HG03066 (cell line): ENCODE results near the gene HMBS.
"Not testable (repeated sequence)": the region's sequence is repeated elsewhere in the genome, so short reads cannot be mapped to it uniquely, and the experiment has no call there.

ENCODE experiments used
- ATAC-seq: cut with Tn5 transposase; IDR thresholded peaks from one replicate; pipeline ENCODE4 v1.9.1; 2021; ENCODE audit warnings: low read depth; ENCODE audit not compliant: unreplicated experiment

HMBS gene

GRCh38 chr11:119100994-119101758, 16.5 kb downstream of the HMBS start:
- ATAC-seq: peak; percentile 19

- peak; percentile 72 for ATAC-seq
These were observed 17.2 kb downstream of the HMBS start, which contains the start of gene DPAGT1 for GRCh38 chr11:119101759-119102423. DPAGT1 (minus strand) TSS chr11:119101853; CDS start chr11:119101655, 198 bp downstream.

- not testable (repeated sequence) for ATAC-seq
These were observed 18.5 kb downstream of the HMBS start for GRCh38 chr11:119103161-119103664.

- no peak for ATAC-seq
These were observed 19.1 kb downstream of the HMBS start for GRCh38 chr11:119103793-119104192.

- peak; percentile 73 for ATAC-seq
These were observed 22.2 kb downstream of the HMBS start, which contains the start of gene C2CD2L for GRCh38 chr11:119106564-119107537. C2CD2L (plus strand) TSS chr11:119107344; CDS start chr11:119107742, 398 bp downstream.

- peak; percentile 26 for ATAC-seq
These were observed 23.0 kb downstream of the HMBS start for GRCh38 chr11:119107538-119108145.

GRCh38 chr11:119108146-119108856, 23.6 kb downstream of the HMBS start:
- no peak for ATAC-seq

- ATAC-seq: no peak
These were observed 24.2 kb downstream of the HMBS start for GRCh38 chr11:119108857-119109221.

GRCh38 chr11:119109843-119110242, 25.2 kb downstream of the HMBS start:
- ATAC-seq: no peak

- ATAC-seq: no peak
These were observed 25.8 kb downstream of the HMBS start for GRCh38 chr11:119110439-119110838.

GRCh38 chr11:119111361-119111925, 26.8 kb downstream of the HMBS start:
- ATAC-seq: no peak

GRCh38 chr11:119112314-119113020, 27.8 kb downstream of the HMBS start:
- ATAC-seq: no peak

DNA sequence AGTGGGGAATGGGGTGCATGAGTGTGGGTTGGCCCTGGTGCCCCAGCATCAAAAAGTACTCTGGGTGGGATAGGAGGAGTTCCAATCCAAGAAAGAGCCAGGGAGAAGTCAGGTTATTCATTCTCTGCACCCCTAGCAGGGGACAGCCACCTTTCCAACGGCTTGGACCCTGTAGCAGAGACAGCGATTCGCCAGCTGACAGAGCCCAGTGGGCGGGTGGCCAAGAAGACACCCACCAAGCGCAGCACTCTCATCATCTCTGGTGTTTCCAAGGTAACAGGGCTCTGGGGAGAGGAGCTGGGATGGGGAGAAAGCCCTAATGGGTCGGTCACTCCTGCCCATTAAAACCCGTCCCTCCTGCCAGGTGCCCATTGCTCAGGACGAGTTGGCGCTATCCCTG, 29.0 kb downstream of the HMBS start:
- ATAC-seq: no peak

DNA sequence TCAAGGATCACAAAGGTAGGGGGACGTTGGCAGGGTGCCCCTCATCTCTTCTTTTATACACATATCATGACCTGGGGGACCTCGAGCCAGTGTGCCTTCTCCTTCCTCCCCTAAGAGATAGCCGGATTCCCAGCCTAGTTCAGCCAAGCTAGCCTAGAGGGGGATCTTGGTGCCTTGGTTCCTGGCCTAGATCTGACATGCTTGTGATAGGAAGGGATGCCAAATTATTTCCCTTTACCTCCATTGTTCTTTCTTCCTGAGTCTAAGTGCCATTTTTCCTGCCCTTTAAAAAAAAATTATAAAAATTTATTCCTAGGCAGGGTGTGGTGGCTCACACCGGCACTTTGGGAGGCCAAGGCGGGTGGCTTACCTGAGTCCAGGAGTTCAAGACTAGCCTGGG, 29.7 kb downstream of the HMBS start:
- no peak for ATAC-seq

DNA sequence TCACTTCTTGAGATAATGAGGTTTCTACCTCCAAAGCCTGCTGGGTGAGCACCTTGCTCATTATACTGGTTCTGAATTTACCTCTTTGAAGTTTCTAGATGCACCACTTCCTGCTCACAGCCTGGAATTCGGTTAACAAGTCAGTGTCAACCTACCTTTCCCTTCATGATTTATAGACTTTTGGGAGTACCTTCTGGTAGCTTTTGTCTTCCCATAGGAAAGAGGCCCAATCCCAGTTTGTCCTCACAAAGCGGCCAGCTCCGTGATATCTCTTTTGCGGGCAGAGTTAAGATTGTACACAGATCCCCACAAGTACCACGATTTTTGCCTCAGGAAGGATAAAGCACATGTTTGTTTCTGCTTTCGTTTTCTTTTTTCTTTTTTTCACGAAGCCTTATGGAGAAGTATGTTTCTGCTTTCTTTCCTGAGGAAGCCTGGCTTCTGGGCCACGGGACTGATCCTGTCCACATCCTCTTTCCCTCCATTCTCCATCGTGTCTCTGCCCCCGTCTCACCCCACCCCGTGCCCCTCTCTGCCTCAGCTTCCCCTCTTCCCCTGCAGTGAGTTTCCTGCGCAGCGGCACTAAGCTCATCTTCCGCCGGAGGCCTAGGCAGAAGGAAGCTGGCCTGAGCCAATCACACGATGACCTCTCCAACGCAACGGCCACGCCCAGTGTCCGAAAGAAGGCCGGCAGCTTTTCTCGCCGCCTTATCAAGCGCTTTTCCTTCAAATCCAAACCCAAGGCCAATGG, 31.0 kb downstream of the HMBS start:
- no peak for ATAC-seq

DNA sequence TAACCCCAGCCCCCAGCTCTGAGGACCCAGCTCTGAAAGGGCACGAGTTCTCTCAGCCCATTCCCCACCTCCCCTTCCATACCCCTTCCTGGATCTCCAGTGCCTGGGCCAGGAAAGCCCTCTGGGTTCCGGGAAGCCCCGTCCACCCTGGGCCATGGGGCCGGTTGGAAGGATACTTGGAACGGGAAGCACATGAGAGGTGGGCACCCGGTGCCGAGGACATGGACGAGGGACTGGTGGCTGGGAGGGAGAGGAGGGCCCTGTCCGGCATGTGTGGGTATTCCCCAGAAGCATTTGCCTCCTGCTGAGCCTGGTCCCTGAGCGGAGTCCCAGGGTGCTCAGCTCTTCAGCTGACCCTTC, 31.5 kb downstream of the HMBS start:
- ATAC-seq: no peak

DNA sequence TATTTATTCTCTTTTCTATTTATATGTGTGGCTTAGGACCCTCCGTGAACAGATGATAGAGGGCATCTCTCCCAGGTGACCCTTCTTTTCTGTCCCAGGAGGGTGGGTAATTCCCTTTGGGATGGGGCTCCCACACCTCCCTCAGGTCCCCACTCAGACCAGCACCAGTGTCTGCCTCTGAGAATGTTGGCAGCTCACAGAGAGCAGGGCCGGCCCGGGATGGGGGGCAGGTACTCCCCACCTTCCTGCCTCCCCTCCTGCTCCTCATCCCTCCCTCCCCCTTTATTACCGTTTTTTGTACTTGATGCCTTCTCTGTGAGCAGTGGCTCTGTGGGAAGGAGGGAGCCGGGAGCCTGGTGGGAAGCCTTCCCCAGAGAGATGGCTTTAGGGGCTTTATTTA, 31.9 kb downstream of the HMBS start:
- no peak for ATAC-seq
